GM23338 (cell line): Measurements from ENCODE around the gene POP4. TPM values are rescaled to one million over a fixed set of nuclear protein-coding genes. Genes with fewer than 3 reads are reported as not detected.

Experiments
- ATAC-seq: fragments of 200-7000 bp; cut with Tn5 transposase; 3 replicates; pipeline ENCODE4 v1.9.1; 2020
- DNase-seq: peaks from one replicate; pipeline ENCODE4 v3.0.0-alpha.2; 2015; ENCODE audit warnings: low spot score
- H2AFZ ChIP-seq: fragments of 200-600 bp; sonication (generic); 2 replicates; pipeline ENCODE4 v1.8.0; 2016; ENCODE audit warnings: antibody characterized with exemption, mild to moderate bottlenecking, moderate library complexity
- H3F3A ChIP-seq: fragments of 200-600 bp; sonication (generic); replicated peaks from 2 replicates; pipeline ENCODE4 v1.8.0; 2017; ENCODE audit warnings: antibody characterized with exemption, mixed run types, low read depth
- H3K27ac ChIP-seq: fragments of 200-600 bp; sonication (generic); 2 replicates; pipeline ENCODE4 v1.6.1; 2016; ENCODE audit warnings: low read depth
- H3K27me3 ChIP-seq: fragments of 200-600 bp; sonication (generic); 2 replicates; pipeline ENCODE4 v1.8.0; 2016; ENCODE audit warnings: mild to moderate bottlenecking, mixed run types, moderate library complexity; ENCODE audit not compliant: insufficient read depth
- H3K36me3 ChIP-seq: fragments of 200-600 bp; sonication (generic); 2 replicates; pipeline ENCODE4 v1.8.0; 2016; ENCODE audit warnings: mild to moderate bottlenecking; ENCODE audit not compliant: insufficient read depth
- H3K4me1 ChIP-seq: fragments of 200-600 bp; sonication (generic); 2 replicates; pipeline ENCODE4 v1.8.0; 2016; ENCODE audit warnings: mild to moderate bottlenecking, moderate library complexity; ENCODE audit not compliant: insufficient read depth
- H3K4me2 ChIP-seq: fragments of 200-600 bp; sonication (generic); 2 replicates; pipeline ENCODE4 v1.7.1; 2017; ENCODE audit warnings: mixed run types
- H3K4me3 ChIP-seq: fragments of 200-600 bp; sonication (generic); 2 replicates; pipeline ENCODE4 v1.6.1; 2016; ENCODE audit warnings: mixed run types
- H3K79me2 ChIP-seq: fragments of 200-600 bp; sonication (generic); replicated peaks from 2 replicates; pipeline ENCODE4 v1.8.0; 2017; ENCODE audit warnings: mild to moderate bottlenecking; ENCODE audit not compliant: insufficient read depth
- H3K9me2 ChIP-seq: fragments of 200-600 bp; sonication (generic); 2 replicates; pipeline ENCODE4 v1.8.0; 2017; ENCODE audit not compliant: insufficient read depth
- H4K20me1 ChIP-seq: fragments of 200-600 bp; sonication (generic); replicated peaks from 2 replicates; pipeline ENCODE4 v1.8.0; 2017; ENCODE audit warnings: mild to moderate bottlenecking; ENCODE audit not compliant: insufficient read depth
- H3K27ac Mint-ChIP-seq: 2 replicates; pipeline ENCODE4 v1.8.0; 2020; ENCODE audit warnings: inconsistent platforms, mild to moderate bottlenecking, moderate library complexity, mixed read lengths
- H3K27me3 Mint-ChIP-seq: 3 replicates; pipeline ENCODE4 v1.8.0; 2022; ENCODE audit warnings: low read depth, mild to moderate bottlenecking, moderate library complexity, mixed read lengths, inconsistent platforms; ENCODE audit not compliant: insufficient read depth, poor library complexity
- H3K36me3 Mint-ChIP-seq: 3 replicates; pipeline ENCODE4 v1.8.0; 2021; ENCODE audit warnings: low read depth, mild to moderate bottlenecking, inconsistent platforms, moderate library complexity, mixed read lengths
- H3K4me1 Mint-ChIP-seq: 3 replicates; pipeline ENCODE4 v1.8.0; 2020; ENCODE audit warnings: mild to moderate bottlenecking, inconsistent platforms, mixed read lengths
- H3K4me3 Mint-ChIP-seq: 3 replicates; pipeline ENCODE4 v1.8.0; 2021; ENCODE audit warnings: moderate library complexity, mild to moderate bottlenecking, inconsistent platforms, mixed read lengths
- H3K9me3 Mint-ChIP-seq: 3 replicates; pipeline ENCODE4 v1.8.0; 2020; ENCODE audit warnings: moderate library complexity, mild to moderate bottlenecking, inconsistent platforms, mixed read lengths
- CREB1 ChIP-seq: fragments of 250-450 bp; sonication (Bioruptor Pico); IDR thresholded peaks from 2 replicates; pipeline ENCODE4 v1.5.0; 2020; ENCODE audit warnings: low read depth, mild to moderate bottlenecking, moderate library complexity
- EZH2 ChIP-seq: fragments of 200-600 bp; sonication (generic); IDR thresholded peaks from one replicate; pipeline ENCODE4 v1.8.0; 2017; ENCODE audit warnings: antibody characterized with exemption, mild to moderate bottlenecking, low read depth; ENCODE audit not compliant: unreplicated experiment
- EZH2phosphoT487 ChIP-seq: fragments of 200-600 bp; sonication (generic); IDR thresholded peaks from one replicate; pipeline ENCODE4 v1.8.1; 2018; ENCODE audit warnings: antibody characterized with exemption; ENCODE audit not compliant: unreplicated experiment
- JUNB ChIP-seq: IDR thresholded peaks from one replicate; pipeline ENCODE4 v1.6.1; 2016; ENCODE audit warnings: antibody characterized with exemption; ENCODE audit not compliant: unreplicated experiment
- NANOG ChIP-seq: IDR thresholded peaks from 2 replicates; pipeline ENCODE4 v1.6.1; 2016; ENCODE audit warnings: antibody characterized with exemption, borderline replicate concordance
- POLR2AphosphoS5 ChIP-seq: IDR thresholded peaks from 2 replicates; pipeline ENCODE4 v1.6.1; 2016; ENCODE audit warnings: antibody characterized with exemption, low read depth
- REST ChIP-seq: IDR thresholded peaks from one replicate; pipeline ENCODE4 v1.6.1; 2018; ENCODE audit warnings: antibody characterized with exemption; ENCODE audit not compliant: unreplicated experiment
- ZNF114 ChIP-seq: fragments of 250-450 bp; sonication (Bioruptor Pico); IDR thresholded peaks from 2 replicates; pipeline ENCODE4 v1.5.0; 2020; ENCODE audit warnings: mild to moderate bottlenecking, moderate library complexity
- ZNF331 ChIP-seq: fragments of 250-450 bp; sonication (Bioruptor Pico); IDR thresholded peaks from 2 replicates; pipeline ENCODE4 v1.5.0; 2020; ENCODE audit warnings: low read depth, mild to moderate bottlenecking, moderate library complexity
- polyA plus RNA-seq: library from polyadenylated mRNA; unstranded; fragments of >200 nt; fragmentation: Nextera tagmentation; extraction: Ambion mirVana; gene quantifications from 2 replicates; pipeline ENCODE4 v1.2.1, GENCODE V29; 2016
- total RNA-seq: library from RNA; depleted of rRNA; stranded (reverse); fragments of >200 nt; shearing (Covaris generic); gene quantifications from 2 replicates; pipeline ENCODE4 v1.2.3, GENCODE V29; 2014
- TF ChIP-seq, protein P1 (sequence below): fragments of 250-450 bp; sonication (Bioruptor Pico); IDR thresholded peaks from 2 replicates; pipeline ENCODE4 v1.5.0; 2020; ENCODE audit warnings: mild to moderate bottlenecking, moderate library complexity
- TF ChIP-seq, protein P2 (sequence below), 2 experiments: fragments of 200-600 bp in 1 of 2; sonication (generic) in 1 of 2; conservative IDR thresholded peaks; 2 replicates each; pipeline versions ENCODE4 v1.5.1 to v1.6.1; 2016 to 2017; ENCODE audit warnings: antibody characterized with exemption in 2 of 2, low read depth in 2 of 2, mild to moderate bottlenecking in 2 of 2, moderate library complexity in 1 of 2
- TF ChIP-seq, protein P3 (sequence below): IDR thresholded peaks from 2 replicates; pipeline ENCODE4 v1.6.1; 2016; ENCODE audit warnings: antibody characterized with exemption

Gene POP4
- total and polyA plus RNA-seq, 2 experiments from 2014 or later = 37.2 to 58.3 TPM

GRCh38 chr19:29662278-29662603 lies 56.2 kb downstream of the POP4 start:
- H3K4me3 Mint-ChIP-seq = no peak overlapping the region
- Histone ChIP-seq H4K20me1 (no peaks in the 10 kb centered on the region), H3K4me2 (no peak overlapping the region), H3F3A (0 out of 2 replicates have a peak, but pooled peaks cover 6% of the 10 kb centered on the region), H3K79me2 (no peaks in the 10 kb centered on the region), H3K36me3 (no peaks in the 10 kb centered on the region), H3K9me2 (no peaks in the 10 kb centered on the region), H3K27ac (no peak overlapping the region), H3K4me3 (no peak overlapping the region), H2AFZ (no peak overlapping the region), H3K27me3 (no peaks in the 10 kb centered on the region), H3K4me1 (peaks cover 9% of the 10 kb centered on the region)
- no peaks in the 10 kb centered on the region for H3K36me3 Mint-ChIP-seq
- DNase-seq (no peak), ATAC-seq (no peak)
- peaks cover 16% of the 10 kb centered on the region for H3K4me1 Mint-ChIP-seq
- no peaks in the 10 kb centered on the region for H3K9me3 Mint-ChIP-seq
- no peak for TF ChIP-seq EZH2
- TF ChIP-seq REST = no peak
- no peak for TF ChIP-seq CREB1 (CRISPR knock-in tag)
- no peak for TF ChIP-seq ZNF331
- no peak for TF ChIP-seq POLR2AphosphoS5
- TF ChIP-seq NANOG = no peak
- TF ChIP-seq EZH2phosphoT487 = no peak
- no peak for TF ChIP-seq ZNF114 (CRISPR knock-in tag)
- TF ChIP-seq, protein P1, sequence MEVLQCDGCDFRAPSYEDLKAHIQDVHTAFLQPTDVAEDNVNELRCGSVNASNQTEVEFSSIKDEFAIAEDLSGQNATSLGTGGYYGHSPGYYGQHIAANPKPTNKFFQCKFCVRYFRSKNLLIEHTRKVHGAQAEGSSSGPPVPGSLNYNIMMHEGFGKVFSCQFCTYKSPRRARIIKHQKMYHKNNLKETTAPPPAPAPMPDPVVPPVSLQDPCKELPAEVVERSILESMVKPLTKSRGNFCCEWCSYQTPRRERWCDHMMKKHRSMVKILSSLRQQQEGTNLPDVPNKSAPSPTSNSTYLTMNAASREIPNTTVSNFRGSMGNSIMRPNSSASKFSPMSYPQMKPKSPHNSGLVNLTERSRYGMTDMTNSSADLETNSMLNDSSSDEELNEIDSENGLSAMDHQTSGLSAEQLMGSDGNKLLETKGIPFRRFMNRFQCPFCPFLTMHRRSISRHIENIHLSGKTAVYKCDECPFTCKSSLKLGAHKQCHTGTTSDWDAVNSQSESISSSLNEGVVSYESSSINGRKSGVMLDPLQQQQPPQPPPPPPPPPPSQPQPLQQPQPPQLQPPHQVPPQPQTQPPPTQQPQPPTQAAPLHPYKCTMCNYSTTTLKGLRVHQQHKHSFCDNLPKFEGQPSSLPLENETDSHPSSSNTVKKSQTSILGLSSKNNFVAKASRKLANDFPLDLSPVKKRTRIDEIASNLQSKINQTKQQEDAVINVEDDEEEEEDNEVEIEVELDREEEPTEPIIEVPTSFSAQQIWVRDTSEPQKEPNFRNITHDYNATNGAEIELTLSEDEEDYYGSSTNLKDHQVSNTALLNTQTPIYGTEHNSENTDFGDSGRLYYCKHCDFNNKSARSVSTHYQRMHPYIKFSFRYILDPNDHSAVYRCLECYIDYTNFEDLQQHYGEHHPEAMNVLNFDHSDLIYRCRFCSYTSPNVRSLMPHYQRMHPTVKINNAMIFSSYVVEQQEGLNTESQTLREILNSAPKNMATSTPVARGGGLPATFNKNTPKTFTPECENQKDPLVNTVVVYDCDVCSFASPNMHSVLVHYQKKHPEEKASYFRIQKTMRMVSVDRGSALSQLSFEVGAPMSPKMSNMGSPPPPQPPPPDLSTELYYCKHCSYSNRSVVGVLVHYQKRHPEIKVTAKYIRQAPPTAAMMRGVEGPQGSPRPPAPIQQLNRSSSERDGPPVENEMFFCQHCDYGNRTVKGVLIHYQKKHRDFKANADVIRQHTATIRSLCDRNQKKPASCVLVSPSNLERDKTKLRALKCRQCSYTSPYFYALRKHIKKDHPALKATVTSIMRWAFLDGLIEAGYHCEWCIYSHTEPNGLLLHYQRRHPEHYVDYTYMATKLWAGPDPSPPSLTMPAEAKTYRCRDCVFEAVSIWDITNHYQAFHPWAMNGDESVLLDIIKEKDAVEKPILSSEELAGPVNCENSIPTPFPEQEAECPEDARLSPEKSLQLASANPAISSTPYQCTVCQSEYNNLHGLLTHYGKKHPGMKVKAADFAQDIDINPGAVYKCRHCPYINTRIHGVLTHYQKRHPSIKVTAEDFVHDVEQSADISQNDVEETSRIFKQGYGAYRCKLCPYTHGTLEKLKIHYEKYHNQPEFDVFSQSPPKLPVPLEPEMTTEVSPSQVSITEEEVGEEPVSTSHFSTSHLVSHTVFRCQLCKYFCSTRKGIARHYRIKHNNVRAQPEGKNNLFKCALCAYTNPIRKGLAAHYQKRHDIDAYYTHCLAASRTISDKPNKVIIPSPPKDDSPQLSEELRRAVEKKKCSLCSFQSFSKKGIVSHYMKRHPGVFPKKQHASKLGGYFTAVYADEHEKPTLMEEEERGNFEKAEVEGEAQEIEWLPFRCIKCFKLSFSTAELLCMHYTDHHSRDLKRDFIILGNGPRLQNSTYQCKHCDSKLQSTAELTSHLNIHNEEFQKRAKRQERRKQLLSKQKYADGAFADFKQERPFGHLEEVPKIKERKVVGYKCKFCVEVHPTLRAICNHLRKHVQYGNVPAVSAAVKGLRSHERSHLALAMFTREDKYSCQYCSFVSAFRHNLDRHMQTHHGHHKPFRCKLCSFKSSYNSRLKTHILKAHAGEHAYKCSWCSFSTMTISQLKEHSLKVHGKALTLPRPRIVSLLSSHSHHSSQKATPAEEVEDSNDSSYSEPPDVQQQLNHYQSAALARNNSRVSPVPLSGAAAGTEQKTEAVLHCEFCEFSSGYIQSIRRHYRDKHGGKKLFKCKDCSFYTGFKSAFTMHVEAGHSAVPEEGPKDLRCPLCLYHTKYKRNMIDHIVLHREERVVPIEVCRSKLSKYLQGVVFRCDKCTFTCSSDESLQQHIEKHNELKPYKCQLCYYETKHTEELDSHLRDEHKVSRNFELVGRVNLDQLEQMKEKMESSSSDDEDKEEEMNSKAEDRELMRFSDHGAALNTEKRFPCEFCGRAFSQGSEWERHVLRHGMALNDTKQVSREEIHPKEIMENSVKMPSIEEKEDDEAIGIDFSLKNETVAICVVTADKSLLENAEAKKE (CRISPR knock-in tag) = no peak
- TF ChIP-seq, protein P2, sequence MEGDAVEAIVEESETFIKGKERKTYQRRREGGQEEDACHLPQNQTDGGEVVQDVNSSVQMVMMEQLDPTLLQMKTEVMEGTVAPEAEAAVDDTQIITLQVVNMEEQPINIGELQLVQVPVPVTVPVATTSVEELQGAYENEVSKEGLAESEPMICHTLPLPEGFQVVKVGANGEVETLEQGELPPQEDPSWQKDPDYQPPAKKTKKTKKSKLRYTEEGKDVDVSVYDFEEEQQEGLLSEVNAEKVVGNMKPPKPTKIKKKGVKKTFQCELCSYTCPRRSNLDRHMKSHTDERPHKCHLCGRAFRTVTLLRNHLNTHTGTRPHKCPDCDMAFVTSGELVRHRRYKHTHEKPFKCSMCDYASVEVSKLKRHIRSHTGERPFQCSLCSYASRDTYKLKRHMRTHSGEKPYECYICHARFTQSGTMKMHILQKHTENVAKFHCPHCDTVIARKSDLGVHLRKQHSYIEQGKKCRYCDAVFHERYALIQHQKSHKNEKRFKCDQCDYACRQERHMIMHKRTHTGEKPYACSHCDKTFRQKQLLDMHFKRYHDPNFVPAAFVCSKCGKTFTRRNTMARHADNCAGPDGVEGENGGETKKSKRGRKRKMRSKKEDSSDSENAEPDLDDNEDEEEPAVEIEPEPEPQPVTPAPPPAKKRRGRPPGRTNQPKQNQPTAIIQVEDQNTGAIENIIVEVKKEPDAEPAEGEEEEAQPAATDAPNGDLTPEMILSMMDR (conservative IDR thresholded peaks at IDR 0.05; ENCODE audit: low read depth in 2 of 2) = no peak
- TF ChIP-seq, protein P3, sequence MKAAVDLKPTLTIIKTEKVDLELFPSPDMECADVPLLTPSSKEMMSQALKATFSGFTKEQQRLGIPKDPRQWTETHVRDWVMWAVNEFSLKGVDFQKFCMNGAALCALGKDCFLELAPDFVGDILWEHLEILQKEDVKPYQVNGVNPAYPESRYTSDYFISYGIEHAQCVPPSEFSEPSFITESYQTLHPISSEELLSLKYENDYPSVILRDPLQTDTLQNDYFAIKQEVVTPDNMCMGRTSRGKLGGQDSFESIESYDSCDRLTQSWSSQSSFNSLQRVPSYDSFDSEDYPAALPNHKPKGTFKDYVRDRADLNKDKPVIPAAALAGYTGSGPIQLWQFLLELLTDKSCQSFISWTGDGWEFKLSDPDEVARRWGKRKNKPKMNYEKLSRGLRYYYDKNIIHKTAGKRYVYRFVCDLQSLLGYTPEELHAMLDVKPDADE = no peak
- TF ChIP-seq JUNB = no peak
- H3K27me3 Mint-ChIP-seq = peaks cover 9% of the 10 kb centered on the region
- H3K27ac Mint-ChIP-seq = no peak overlapping the region
